MV-4-11 (cell line): Measurements from ENCODE around the gene EFNA1.

Source experiments
- DNase-seq: peaks from one replicate; lab custom pipeline; 2025; lab: John Stamatoyannopoulos, UW

Gene EFNA1

GRCh38 chr1:155175281-155175926 is 47.7 kb downstream of the EFNA1 start:
- DNase-seq, result no peak

- DNase-seq, result peak; percentile 23
Observed at GRCh38 chr1:155175927-155176371, 48.3 kb downstream of the EFNA1 start.

- peak; percentile 63 for DNase-seq
Observed at GRCh38 chr1:155176544-155177071, 48.9 kb downstream of the EFNA1 start.

- no peak for DNase-seq
Observed at GRCh38 chr1:155177192-155177917, 49.7 kb downstream of the EFNA1 start.

GRCh38 chr1:155177918-155178281 is 50.2 kb downstream of the EFNA1 start:
- no peak for DNase-seq

- peak; percentile 89 for DNase-seq
Observed at GRCh38 chr1:155178441-155179111, 50.9 kb downstream of the EFNA1 start.

- DNase-seq, result no peak
Observed at GRCh38 chr1:155179112-155180031, 51.7 kb downstream of the EFNA1 start.

GRCh38 chr1:155181371-155182051 is 53.8 kb downstream of the EFNA1 start:
- no peak for DNase-seq

- DNase-seq, result no peak
Observed at GRCh38 chr1:155182052-155182550, 54.4 kb downstream of the EFNA1 start.

- no peak for DNase-seq
Observed at GRCh38 chr1:155183775-155184221, 56.1 kb downstream of the EFNA1 start.

- no peak for DNase-seq
Observed at GRCh38 chr1:155184351-155184811, 56.7 kb downstream of the EFNA1 start.
